H9 (cell line): ENCODE results near the gene TANGO6. TPM values are rescaled to one million over a fixed set of nuclear protein-coding genes. Genes with fewer than 3 reads are reported as not detected.

ENCODE experiments used
- DNase-seq: peaks from one replicate; pipeline ENCODE4 v3.0.0-alpha.2; 2017
- H2AFZ ChIP-seq: one replicate; pipeline ENCODE4 v1.6.1; 2013; ENCODE audit warnings: mild to moderate bottlenecking, low read length, control low read depth, moderate library complexity
- H2AK5ac ChIP-seq: 2 replicates; pipeline ENCODE4 v1.6.1; 2013; ENCODE audit warnings: low read length, control low read depth, mixed read lengths; ENCODE audit not compliant: insufficient read length
- H2BK120ac ChIP-seq: one replicate; pipeline ENCODE4 v1.6.1; 2013; ENCODE audit warnings: low read depth, mild to moderate bottlenecking, low read length, control low read depth, inconsistent platforms; ENCODE audit not compliant: poor library complexity, severe bottlenecking
- H2BK12ac ChIP-seq: 2 replicates; pipeline ENCODE4 v1.6.1; 2013; ENCODE audit warnings: low read length, control low read depth, mixed read lengths, low read depth; ENCODE audit not compliant: insufficient read length
- H2BK15ac ChIP-seq: 2 replicates; pipeline ENCODE4 v1.6.1; 2013; ENCODE audit warnings: low read depth, low read length, control low read depth
- H2BK20ac ChIP-seq: one replicate; pipeline ENCODE4 v1.6.1; 2013; ENCODE audit warnings: low read depth, mild to moderate bottlenecking, low read length, control low read depth, inconsistent platforms; ENCODE audit not compliant: poor library complexity, severe bottlenecking
- H2BK5ac ChIP-seq: 2 replicates; pipeline ENCODE4 v1.6.1; 2013; ENCODE audit warnings: low read length, control low read depth, mixed read lengths; ENCODE audit not compliant: insufficient read length
- H3K14ac ChIP-seq: 2 replicates; pipeline ENCODE4 v1.6.1; 2013; ENCODE audit warnings: low read length, control low read depth; ENCODE audit not compliant: insufficient read depth
- H3K18ac ChIP-seq: 2 replicates; pipeline ENCODE4 v1.6.1; 2013; ENCODE audit warnings: low read depth, mild to moderate bottlenecking, mixed read lengths, low read length, control low read depth; ENCODE audit not compliant: insufficient read length
- H3K23ac ChIP-seq: 2 replicates; pipeline ENCODE4 v1.6.1; 2013; ENCODE audit warnings: low read length, control low read depth, mixed read lengths, low read depth; ENCODE audit not compliant: insufficient read length
- H3K23me2 ChIP-seq: 2 replicates; pipeline ENCODE4 v1.6.1; 2013; ENCODE audit warnings: low read depth, mild to moderate bottlenecking, mixed read lengths, low read length, control low read depth; ENCODE audit not compliant: insufficient read length, poor library complexity, severe bottlenecking
- H3K27ac ChIP-seq: 2 replicates; pipeline ENCODE4 v1.5.1; 2013; ENCODE audit warnings: low read length, control low read depth, mixed read lengths, low read depth; ENCODE audit not compliant: insufficient read length
- H3K27me3 ChIP-seq: 2 replicates; pipeline ENCODE4 v1.6.1; 2013; ENCODE audit warnings: low read length, control low read depth, inconsistent platforms; ENCODE audit not compliant: insufficient read depth
- H3K4ac ChIP-seq: 2 replicates; pipeline ENCODE4 v1.6.1; 2013; ENCODE audit warnings: low read depth, mild to moderate bottlenecking, control low read depth, inconsistent platforms, low read length, moderate library complexity
- H3K4me1 ChIP-seq: 2 replicates; pipeline ENCODE4 v1.6.1; 2013; ENCODE audit warnings: low read length, control low read depth, inconsistent platforms; ENCODE audit not compliant: insufficient read depth
- H3K4me2 ChIP-seq: 2 replicates; pipeline ENCODE4 v1.6.1; 2013; ENCODE audit warnings: low read length, control low read depth, mixed read lengths; ENCODE audit not compliant: insufficient read length, insufficient read depth
- H3K56ac ChIP-seq: 2 replicates; pipeline ENCODE4 v1.6.1; 2013; ENCODE audit warnings: low read depth, mild to moderate bottlenecking, mixed read lengths, low read length, control low read depth; ENCODE audit not compliant: insufficient read length
- H3K79me1 ChIP-seq: 2 replicates; pipeline ENCODE4 v1.6.1; 2013; ENCODE audit warnings: low read depth, mild to moderate bottlenecking, moderate library complexity, low read length, control low read depth, inconsistent platforms; ENCODE audit not compliant: insufficient read depth, poor library complexity, severe bottlenecking
- H3K79me2 ChIP-seq: 2 replicates; pipeline ENCODE4 v1.6.1; 2013; ENCODE audit warnings: low read length, control low read depth, inconsistent platforms; ENCODE audit not compliant: insufficient read depth
- H3K9ac ChIP-seq: 2 replicates; pipeline ENCODE4 v1.6.1; 2013; ENCODE audit warnings: low read length, control low read depth, mixed read lengths; ENCODE audit not compliant: insufficient read length; ENCODE audit errors: extremely low read depth
- H3K9me3 ChIP-seq: one replicate; pipeline ENCODE4 v1.6.1; 2013; ENCODE audit warnings: low read depth, low read length, inconsistent platforms; ENCODE audit not compliant: control insufficient read depth
- H3T11ph ChIP-seq: one replicate; pipeline ENCODE4 v1.6.1; 2013; ENCODE audit warnings: mild to moderate bottlenecking, low read length, control low read depth, inconsistent platforms
- H4K20me1 ChIP-seq: one replicate; pipeline ENCODE4 v1.6.1; 2013; ENCODE audit not compliant: control insufficient read depth, insufficient read length, insufficient read depth
- H4K5ac ChIP-seq: 2 replicates; pipeline ENCODE4 v1.6.1; 2013; ENCODE audit warnings: low read depth, mild to moderate bottlenecking, mixed read lengths, low read length, control low read depth; ENCODE audit not compliant: insufficient read length
- H4K8ac ChIP-seq: replicated peaks from 2 replicates; pipeline ENCODE4 v1.6.1; 2013; ENCODE audit warnings: low read length, control low read depth, mixed read lengths, low read depth; ENCODE audit not compliant: insufficient read length
- H4K91ac ChIP-seq: 2 replicates; pipeline ENCODE4 v1.6.1; 2013; ENCODE audit warnings: low read depth, mild to moderate bottlenecking, moderate library complexity, mixed read lengths, low read length, control low read depth; ENCODE audit not compliant: insufficient read length
- H3K27ac Mint-ChIP-seq, 3 experiments: 2 replicates in 2 of 3; 3 replicates in 1 of 3; pipeline ENCODE4 v1.8.0; 2020 to 2021; ENCODE audit warnings: mixed read lengths in 3 of 3, mild to moderate bottlenecking in 1 of 3, moderate library complexity in 1 of 3
- H3K27me3 Mint-ChIP-seq: 2 replicates; pipeline ENCODE4 v1.8.0; 2021; ENCODE audit warnings: low read depth, mild to moderate bottlenecking, moderate library complexity, mixed read lengths
- H3K36me3 Mint-ChIP-seq, 3 experiments: 2 replicates in 2 of 3; 3 replicates in 1 of 3; pipeline ENCODE4 v1.8.0; 2020 to 2021; ENCODE audit warnings: low read depth in 3 of 3, mixed read lengths in 3 of 3; ENCODE audit not compliant: insufficient read depth in 1 of 3
- H3K4me1 Mint-ChIP-seq, 2 experiments: 2 replicates each; pipeline ENCODE4 v1.8.0; 2020; ENCODE audit warnings: mixed read lengths in 2 of 2
- H3K4me3 Mint-ChIP-seq, 2 experiments: 2 replicates in 1 of 2; 3 replicates in 1 of 2; pipeline ENCODE4 v1.8.0; 2020 to 2021; ENCODE audit warnings: mild to moderate bottlenecking in 2 of 2, mixed read lengths in 2 of 2, moderate library complexity in 1 of 2
- H3K9me3 Mint-ChIP-seq, 2 experiments: 2 replicates in 1 of 2; 3 replicates in 1 of 2; pipeline ENCODE4 v1.8.0; 2020; ENCODE audit warnings: mild to moderate bottlenecking in 2 of 2, mixed read lengths in 2 of 2, moderate library complexity in 1 of 2
- CTCF ChIP-seq: fragments of 200-600 bp; sonication (generic); conservative IDR thresholded peaks from 3 replicates; pipeline ENCODE4 v1.8.0; 2021; ENCODE audit warnings: antibody characterized with exemption, mild to moderate bottlenecking
- WGBS: extraction: QIAGEN DNeasy Blood & Tissue Kit; methylation state at CpG from one replicate; pipeline ENCODE4 v1.1.7; 2013; ENCODE audit warnings: missing lambda C conversion rate, low lambda C conversion rate, mixed read lengths; ENCODE audit not compliant: insufficient read length; ENCODE audit errors: extremely low coverage; 5-methylcytosine and 5-hydroxymethylcytosine counted together
- total RNA-seq: library from RNA; stranded (reverse); gene quantifications from 2 replicates; pipeline ENCODE4 v1.2.1, GENCODE V29; 2021

The TANGO6 gene
- total RNA-seq, 1 experiment from 2014 or later = 12.0 TPM

DNA sequence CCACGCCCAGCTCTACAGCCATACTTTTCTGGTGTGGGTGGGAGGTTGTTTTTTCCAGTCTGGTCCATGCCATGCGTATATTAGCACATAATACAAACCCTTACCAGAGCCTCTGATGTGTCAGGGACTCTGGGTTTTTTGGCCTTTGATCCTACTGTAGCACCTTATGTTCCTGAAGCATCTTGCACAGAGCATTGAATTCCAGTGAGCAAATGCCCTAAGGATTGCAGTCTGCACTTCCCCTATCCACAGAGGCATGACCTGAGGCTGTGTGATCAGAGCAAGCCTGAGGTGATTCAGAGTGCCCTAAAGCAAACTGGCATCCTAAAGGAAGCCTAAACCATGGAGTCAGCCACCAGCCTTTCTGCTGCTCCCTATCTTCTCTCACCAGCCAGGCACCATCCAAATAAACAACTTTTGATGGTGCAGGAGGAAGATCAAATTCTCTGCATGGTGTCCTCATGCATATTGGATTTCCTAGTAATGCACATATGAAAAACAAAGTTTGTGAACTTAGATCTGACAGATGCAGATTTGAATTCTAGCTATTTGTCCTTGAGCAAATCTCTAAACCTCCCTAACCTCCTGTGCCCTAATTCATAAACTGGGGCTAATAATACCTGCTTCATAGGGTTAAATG, 220.9 kb downstream of the TANGO6 start:
- Histone ChIP-seq H4K20me1 (no peaks in the 10 kb centered on the region), H2BK120ac (no peak overlapping the region), H2BK20ac (no peak overlapping the region), H4K5ac (no peak overlapping the region), H3T11ph (no peak overlapping the region), H3K23me2 (no peaks in the 10 kb centered on the region), H2AK5ac (no peak overlapping the region), H4K8ac (no peak overlapping the region), H2AFZ (no peak overlapping the region), H3K9ac (no peak overlapping the region), H3K79me1 (no peaks in the 10 kb centered on the region), H3K4ac (no peak overlapping the region), H3K18ac (no peak overlapping the region), H3K14ac (no peak overlapping the region), H2BK15ac (no peak overlapping the region), H3K56ac (no peak overlapping the region), H3K79me2 (no peaks in the 10 kb centered on the region), H4K91ac (no peak overlapping the region), H3K4me1 (peaks cover 12% of the 10 kb centered on the region; the same call in 1 of the 2 replicates), H3K4me2 (no peak overlapping the region), H3K27ac (no peak overlapping the region), H3K23ac (no peak overlapping the region), H3K27me3 (no peaks in the 10 kb centered on the region), H2BK5ac (no peak overlapping the region), H3K9me3 (no peaks in the 10 kb centered on the region), H2BK12ac (no peak overlapping the region)
- WGBS = no CpG with 5 or more reads among the region's 2 CpGs
- 0 out of 7 replicates have a peak, but pooled peaks cover 0 to 1% (median 0%) of the 10 kb centered on the region in 3 experiments for H3K36me3 Mint-ChIP-seq
- H3K27me3 Mint-ChIP-seq = no peaks in the 10 kb centered on the region; the same call in 1 of the 2 replicates
- H3K4me1 Mint-ChIP-seq = peaks cover 21 to 23% of the 10 kb centered on the region in 2 experiments
- DNase-seq = no peak
- no peak overlapping the region for H3K4me3 Mint-ChIP-seq
- H3K9me3 Mint-ChIP-seq = no peaks in the 10 kb centered on the region
- no peak for TF ChIP-seq CTCF
- H3K27ac Mint-ChIP-seq = no peak overlapping the region; a peak in 2 of 7 replicates
